ENCODE measurements around the gene HES6.
"Not testable (repeated sequence)": the region's sequence is repeated elsewhere in the genome, so short reads cannot be mapped to it uniquely, and the experiment has no call there.

Gene HES6

GRCh38 chr2:238272156-238272555 is 32.3 kb upstream of the HES6 start:
- no peak for FAIRE-seq

DNA sequence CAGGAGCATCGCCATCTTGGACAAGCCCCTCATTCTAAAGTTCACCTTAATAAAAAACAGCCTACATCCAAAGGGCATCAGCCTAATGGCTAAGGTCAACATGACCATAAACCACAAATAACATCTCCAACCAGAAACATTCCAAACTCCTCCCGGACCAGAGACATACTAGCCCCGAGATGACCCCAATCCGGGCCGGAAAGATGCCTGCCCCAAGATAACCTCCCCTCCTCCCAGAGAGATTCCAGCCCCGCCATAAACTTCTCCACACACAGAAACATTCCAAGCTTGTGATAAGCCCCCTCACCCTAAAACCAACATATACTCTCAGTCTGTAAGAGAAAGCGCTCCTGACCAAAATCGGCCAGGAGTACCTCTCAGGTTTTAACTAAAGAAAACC is 31.8 kb upstream of the HES6 start:
- not testable (repeated sequence) for FAIRE-seq

DNA sequence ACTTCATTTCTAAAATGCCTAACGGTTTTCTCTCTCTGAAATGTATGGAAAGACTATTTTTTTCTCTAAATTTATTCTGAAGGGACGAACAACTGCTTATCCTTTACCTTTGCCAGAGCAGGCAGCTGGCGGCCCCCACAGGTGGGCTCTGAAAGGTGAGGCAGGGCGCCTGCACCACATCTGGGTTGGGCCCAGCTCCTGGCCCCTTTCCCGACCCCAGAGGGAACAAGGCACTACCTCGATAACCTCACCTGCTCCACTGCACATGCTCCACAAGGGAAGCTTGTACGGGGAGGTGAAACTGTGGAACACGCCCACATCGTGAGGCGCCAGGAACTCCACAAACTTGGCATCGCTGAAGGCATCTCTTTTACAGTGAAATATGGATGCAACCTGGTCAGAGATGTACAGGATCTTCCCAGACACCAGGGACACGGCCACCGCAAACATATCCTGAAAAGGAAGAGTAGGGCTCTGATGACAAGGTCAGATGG is 31.3 kb upstream of the HES6 start:
- no peak for FAIRE-seq

DNA sequence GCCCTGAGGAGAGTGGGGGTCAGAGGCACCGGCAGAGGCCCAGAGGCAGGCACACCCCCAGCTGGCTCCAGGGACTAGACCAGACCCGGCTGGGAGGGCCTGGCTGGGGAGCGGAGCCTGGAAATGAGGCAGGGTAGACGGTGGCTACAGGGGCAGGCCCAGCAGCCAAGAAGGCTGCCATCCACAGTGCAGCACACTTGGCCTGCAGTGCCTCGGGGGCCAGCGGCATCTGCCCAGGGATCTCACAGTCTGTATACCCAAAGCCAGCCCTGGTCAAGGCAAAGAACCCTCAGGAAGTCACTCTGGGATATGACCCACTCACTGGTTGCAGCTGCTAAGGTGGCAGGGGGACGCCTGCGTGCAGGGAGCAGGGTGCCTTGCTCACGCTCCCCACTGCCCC is 30.8 kb upstream of the HES6 start:
- FAIRE-seq: no peak

DNA sequence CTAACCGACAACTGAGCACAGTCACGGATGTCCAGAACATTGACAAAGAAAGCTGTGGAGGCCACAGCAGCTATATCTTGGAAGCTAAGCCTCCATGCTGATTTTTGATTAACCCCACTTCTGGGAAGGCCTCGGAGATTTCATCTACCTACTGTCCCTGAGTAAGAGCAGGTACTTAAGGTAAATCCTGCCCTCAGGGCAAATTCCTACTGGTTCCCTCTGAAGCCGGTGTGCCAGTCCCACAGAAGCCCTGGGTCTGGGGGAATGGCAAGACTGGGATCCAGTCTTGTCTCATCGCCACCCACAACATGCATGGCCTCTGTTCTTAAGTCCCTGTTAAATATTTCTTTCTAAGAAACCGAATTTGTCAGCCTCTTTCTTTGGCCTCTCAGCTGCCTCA is 29.9 kb upstream of the HES6 start:
- no peak for FAIRE-seq

GRCh38 chr2:238267884-238268680 is 28.2 kb upstream of the HES6 start:
- FAIRE-seq: no peak

DNA sequence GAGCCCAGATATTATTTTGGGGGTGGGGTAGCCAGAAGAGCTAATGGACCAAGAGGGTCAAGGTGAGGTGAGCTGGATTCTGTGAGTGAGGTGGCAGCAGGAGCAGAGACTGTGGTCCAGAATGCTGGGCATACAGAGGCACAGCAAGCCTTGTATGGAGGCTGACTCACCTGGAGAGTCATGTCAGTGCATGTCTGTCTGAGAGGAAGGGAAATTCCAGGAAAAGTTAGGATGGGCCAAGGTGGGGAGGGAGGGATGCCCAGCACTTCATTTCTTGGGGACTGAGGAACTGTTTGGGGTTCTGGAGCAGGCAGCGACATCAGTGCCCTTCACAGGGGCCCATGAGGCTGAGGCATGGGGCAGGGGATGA is 27.5 kb upstream of the HES6 start:
- no peak for FAIRE-seq

DNA sequence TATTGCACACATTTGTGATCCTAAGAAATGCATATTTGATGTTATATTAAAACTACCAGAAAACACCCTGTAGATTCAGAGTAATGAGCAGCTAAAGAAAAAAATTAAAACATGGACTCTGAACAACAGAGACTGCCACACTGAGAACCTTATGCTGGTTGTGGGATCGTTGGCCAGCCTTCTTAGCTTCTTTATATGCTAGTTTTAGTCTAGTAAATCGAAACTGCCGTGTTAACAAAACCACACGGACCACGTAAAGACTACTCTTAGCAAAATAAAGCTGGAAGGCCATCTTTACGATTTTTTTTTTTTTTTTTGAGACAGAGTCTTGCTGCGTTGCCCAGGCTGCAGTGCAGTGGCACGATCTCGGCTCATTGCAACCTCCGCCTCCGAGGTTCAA is 25.8 kb upstream of the HES6 start:
- FAIRE-seq: no peak

DNA sequence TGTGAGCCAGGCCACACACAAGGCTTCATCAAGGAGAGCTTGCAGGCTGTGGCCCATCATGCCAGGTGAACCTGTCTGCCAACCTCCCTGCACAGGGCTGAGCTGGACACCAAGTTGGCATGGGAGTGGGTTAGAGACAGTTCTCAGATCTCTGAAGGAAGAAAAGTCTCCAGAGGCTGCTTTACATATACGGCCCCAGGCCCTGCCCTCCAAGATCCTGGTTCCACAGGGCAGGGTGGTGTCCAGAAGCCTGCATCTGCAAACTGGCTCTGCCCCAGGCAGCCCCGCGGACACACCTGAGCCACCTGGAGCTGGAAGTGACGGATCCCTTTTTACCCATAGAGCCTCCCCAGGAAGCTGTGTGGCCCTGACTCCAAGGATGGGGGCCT is 24.2 kb upstream of the HES6 start:
- FAIRE-seq: no peak

GRCh38 chr2:238263204-238264071 is 23.6 kb upstream of the HES6 start:
- no peak for FAIRE-seq

DNA sequence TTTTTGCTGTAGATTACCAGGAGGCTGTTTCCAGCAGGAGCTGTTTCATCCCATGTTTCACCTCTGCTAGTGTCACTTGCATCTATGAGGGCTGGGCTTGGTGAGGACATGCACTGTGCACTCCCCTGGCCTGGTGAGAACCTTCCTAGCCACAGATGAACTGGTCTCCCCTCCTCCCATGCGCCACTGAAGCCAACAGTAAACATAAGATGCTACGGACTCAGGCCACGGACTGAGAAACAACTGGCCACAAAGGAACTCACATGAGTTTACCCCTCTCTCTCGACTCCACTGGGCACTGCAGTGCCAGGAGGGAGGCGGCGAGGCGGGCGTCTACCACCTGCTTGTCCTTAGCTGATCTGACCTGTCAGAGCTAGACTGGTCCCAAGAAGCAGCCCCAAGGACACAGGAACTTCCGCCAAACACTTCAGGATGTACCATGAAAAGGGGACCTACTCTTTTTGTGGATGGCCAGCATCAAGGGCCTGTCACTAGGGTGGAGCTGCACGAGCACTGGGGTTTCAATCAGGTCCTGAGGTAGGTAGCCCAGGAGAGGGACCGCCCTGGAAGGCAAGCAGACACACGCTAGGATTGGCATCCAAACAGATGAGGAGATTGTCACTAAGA is 22.8 kb upstream of the HES6 start:
- no peak for FAIRE-seq

GRCh38 chr2:238261718-238262375 is 22.0 kb upstream of the HES6 start:
- FAIRE-seq: no peak

- no peak for FAIRE-seq
Measured at GRCh38 chr2:238260883-238261282, 21.0 kb upstream of the HES6 start.

DNA sequence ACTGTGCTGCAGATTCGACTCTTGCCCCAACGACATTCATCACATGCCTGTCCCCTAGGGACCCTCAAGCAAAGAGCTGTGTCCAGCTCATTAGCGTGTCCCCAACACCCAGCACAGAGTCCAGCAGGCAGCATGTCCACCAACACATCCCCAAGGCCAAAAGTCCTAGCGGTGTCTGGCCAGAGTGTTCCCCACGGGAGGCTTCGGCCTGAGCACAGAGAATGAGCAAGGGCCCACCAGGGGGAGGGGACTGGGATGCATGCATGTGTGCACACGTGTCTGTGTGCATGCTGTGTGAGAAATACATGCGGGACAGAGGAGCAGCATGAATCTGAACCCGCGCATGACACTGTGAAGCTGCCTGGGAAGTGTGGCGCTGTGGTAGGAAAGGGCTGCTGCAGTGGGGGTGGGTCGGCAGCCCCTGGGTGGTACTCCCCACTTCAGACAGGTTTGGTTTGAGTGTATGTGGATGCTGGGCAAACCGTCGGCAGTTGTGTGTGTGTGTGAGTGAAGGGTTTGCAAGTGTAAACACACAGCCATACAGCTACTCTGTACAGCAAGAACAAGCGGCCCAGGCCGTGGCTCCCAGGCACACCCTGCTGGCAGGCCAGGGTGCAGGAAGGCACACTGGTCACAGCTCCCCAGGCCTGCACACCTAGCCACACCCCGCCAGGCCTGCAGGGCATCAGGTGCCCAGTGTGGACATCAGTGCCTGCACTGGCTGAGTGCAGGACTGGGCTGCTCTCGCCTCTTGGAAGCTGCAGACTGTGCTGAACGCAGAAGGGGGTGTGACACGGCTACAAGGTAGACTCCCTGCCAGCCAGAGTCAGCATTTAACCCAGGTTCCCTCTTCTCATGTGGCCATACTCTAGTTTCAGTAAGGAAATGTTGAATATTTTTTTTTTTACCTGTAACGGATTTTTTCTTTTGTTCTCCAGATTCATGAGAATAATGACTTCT is 19.5 kb upstream of the HES6 start:
- FAIRE-seq: no peak

DNA sequence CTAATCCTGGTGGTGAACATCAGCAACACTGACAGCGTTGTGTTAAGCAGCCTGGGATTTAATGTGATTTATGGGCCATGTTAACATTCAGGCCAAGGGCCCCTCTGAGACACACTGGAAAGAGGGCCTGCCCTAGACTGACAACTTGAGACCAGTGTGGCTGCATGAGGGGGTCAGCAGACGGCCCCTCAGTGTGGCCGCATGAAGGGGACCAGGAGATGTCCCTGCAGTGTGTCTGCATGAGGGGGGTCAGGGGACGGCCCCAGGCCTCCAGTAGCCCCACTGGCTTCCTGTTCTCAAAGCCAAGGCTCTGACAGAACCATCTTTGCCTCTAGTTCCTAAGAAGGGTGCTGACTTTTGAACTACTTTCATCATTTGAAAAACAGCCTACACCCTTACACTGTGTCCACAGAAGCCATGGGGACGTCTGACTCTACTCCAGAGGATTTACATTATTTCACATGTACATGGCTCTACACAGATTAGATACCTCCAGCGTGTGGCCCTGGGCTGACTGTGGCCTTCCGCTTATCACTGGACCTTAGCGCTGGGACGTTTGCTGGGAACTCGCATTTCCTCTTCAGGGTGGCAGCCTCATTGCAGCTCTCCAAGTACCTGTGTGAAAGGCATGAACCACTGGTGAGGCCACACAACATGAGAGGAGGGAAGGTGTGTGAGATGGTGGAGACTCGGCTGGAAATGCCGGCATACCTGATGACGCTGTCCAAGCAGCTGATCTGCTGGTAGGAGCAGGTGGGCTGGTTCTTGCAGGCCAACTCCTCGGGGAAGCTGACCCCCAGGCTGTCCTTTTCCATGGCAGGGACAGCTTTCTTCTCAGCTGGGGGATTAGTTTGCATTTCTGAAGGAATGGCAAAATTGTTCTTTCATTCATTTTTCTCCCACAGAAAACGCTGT is 18.2 kb upstream of the HES6 start:
- no peak for FAIRE-seq

DNA sequence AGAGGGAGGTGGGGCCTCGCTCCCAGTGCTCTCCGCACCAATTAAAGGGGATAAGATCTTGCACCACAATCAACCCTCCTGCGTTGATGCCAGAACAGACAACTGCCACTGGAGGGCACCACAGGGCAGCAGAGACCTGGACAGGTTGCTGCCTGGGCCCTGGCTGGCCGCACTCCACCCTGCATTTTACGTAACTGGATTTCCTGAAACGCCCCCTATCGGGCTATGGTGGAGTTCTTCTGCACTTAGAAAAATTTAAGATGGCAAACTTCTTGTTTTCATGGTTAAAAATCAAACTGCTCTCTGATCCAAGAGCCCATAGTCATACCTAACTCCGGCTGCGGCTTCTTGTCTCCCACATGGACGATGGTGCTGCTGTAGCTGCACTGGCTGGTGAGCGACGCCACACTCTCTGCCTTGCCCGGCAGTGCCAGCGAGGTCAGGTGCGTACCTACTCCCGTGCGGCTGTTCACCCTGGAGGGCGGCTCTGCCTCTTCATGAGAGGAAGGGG is 16.8 kb upstream of the HES6 start:
- FAIRE-seq: no peak

DNA sequence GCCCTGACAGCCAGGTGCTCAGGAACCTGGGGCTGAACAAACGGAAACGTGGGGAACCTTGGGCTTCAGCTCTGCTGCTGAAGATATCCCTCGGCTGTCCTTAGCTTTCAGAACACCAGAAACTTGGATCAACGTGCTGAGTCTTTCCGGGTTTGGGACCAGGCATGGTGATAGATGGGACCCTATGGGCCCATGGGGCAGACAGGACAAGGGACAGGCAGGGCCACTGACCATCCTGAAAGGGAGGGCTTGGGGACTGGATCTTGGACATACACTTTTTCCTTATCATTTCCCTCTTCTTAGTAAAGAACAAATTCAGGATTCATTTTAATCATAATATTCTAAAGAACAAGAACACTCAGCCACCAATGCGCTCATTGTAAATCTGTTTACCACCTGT is 16.3 kb upstream of the HES6 start:
- no peak for FAIRE-seq

DNA sequence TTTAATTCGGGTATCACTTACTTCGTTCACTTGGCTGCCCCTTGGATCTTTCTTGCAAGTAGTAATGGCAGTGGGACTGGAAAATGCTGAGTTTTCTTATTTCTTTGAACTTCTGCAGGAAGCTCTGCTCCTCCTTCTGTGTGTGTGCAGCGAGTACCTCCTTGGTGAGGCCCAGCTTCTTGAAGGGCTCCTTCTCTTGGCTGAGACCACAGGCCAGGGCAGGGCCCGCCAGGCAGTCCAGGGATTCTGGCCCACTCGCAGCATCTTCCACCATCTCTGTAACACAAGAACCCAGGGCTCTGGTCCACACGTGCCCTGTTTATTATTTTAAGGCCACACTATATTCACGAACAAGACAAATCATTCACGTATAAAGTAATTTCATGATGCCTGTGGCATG is 15.8 kb upstream of the HES6 start:
- FAIRE-seq: no peak

DNA sequence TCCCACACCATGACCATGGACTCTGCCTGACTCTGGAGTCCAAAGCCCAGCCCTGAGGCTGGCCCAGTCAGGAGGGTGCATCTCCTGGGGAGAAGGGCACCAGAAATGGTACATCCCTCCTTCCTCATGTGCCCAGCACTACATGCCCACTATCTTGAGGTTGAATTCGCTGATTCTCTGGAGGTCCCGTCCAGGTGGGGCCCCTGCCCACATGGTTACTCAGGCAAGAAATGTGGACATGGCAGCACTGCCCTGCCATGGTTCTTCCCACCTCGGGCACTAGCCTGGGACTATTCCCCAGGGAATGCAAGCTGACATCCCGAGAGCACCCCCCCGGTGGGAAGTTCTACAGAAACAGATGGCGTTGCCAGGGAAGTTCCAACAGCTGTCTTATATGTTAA is 15.3 kb upstream of the HES6 start:
- FAIRE-seq: no peak

DNA sequence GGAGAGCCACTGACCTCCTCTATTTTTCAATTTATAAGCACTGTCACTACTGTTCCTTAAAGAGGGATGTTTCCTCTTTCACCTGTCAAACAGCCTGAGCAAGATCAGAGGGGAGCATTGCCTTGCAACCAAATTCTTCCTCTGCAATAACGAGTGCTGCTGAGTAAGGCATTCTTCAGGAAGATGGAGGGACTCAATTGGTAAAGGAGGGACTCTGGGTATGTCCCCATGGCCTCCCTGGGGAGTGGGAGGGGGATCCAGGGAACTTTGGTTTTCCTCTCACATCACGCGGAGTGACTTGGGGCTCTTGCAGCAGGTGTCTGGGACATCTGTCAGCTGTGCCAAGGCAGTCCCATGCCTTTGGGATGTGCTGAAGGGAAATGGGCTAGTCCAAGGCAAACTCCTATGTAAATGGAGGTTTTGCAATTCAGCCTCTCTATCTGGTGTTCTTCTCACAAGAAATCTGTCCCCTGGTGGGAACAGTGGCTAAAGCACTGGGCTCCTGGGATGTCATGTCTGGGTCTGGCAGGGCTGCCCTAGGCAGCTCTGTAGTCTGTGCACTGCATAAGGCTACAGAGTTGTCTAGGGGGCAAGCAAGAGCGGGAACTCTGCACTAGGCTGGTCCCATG is 14.4 kb upstream of the HES6 start:
- FAIRE-seq: no peak

All from colon (tissue), 2 donors.